Stomach (tissue), 9 donors: Measurements from ENCODE around the gene SNORC. TPM values are rescaled to one million over a fixed set of nuclear protein-coding genes. Genes with fewer than 3 reads are reported as not detected.

Experiments used
- DNase-seq, 2 donors: peaks; one replicate each; pipeline versions ENCODE4 v3.0.0 to v3.0.0-alpha.2; 2013 to 2019
- H3K27ac ChIP-seq, 5 donors: fragments of 200-600 bp in 4 of 5; sonication (generic) in 4 of 5; one replicate each; pipeline ENCODE4 v1.5.1; 2013 to 2019; ENCODE audit warnings: mild to moderate bottlenecking in 1 of 5, moderate library complexity in 1 of 5
- H3K27me3 ChIP-seq, 3 donors: fragments of 200-600 bp; sonication (generic); one replicate each; pipeline ENCODE4 v1.5.1; 2017 to 2019; ENCODE audit warnings: mixed run types in 1 of 3
- H3K36me3 ChIP-seq, 4 donors: fragments of 200-600 bp; sonication (generic); 1 replicate in 3 of 4; 2 replicates in 1 of 4; pipeline ENCODE4 v1.5.1; 2016 to 2019
- H3K4me1 ChIP-seq, 4 donors: fragments of 200-600 bp; sonication (generic); one replicate each; pipeline ENCODE4 v1.5.1; 2016 to 2019
- H3K4me3 ChIP-seq, 4 donors: fragments of 200-600 bp; sonication (generic) in 3 of 4; one replicate each; pipeline ENCODE4 v1.5.1; 2016 to 2019; ENCODE audit warnings: mild to moderate bottlenecking in 1 of 4
- H3K9me3 ChIP-seq, 4 donors: fragments of 200-600 bp; sonication (generic); one replicate each; pipeline ENCODE4 v1.5.1; 2016 to 2019
- EP300 ChIP-seq: sonication (generic); formaldehyde crosslinking; IDR thresholded peaks from one replicate; pipeline ENCODE4 v1.6.1; 2017; ENCODE audit warnings: antibody characterized with exemption
- POLR2A ChIP-seq, 4 donors: fragments of 450-650 bp; IDR thresholded peaks; one replicate each; pipeline ENCODE4 v1.6.1; 2016; ENCODE audit warnings: antibody characterized with exemption in 4 of 4, control low read depth in 2 of 4, mild to moderate bottlenecking in 1 of 4, moderate library complexity in 1 of 4
- POLR2AphosphoS5 ChIP-seq, 3 donors: sonication (generic); formaldehyde crosslinking; IDR thresholded peaks; one replicate each; pipeline ENCODE4 v1.6.1; 2016; ENCODE audit warnings: antibody characterized with exemption in 3 of 3
- WGBS, 5 donors: extraction: QIAGEN DNeasy Blood & Tissue Kit in 3 of 5; methylation state at CpG; one replicate each; pipeline versions ENCODE4 v1.1.5 to v1.1.7; 2013 to 2018; 5-methylcytosine and 5-hydroxymethylcytosine counted together
- intact Hi-C: fragments of 100-400 bp; cut with DNase I; formaldehyde crosslinking; loops from one replicate; pipeline ENCODE4 v1.15.1; 2023; ENCODE audit warnings: low total_unique reads
- polyA plus RNA-seq, 3 donors: library from polyadenylated mRNA; stranded (reverse); fragments of 200-250 nt; gene quantifications; one replicate each; pipeline ENCODE4 v1.2.3, GENCODE V29; 2013
- total RNA-seq, 5 donors: library from RNA; depleted of rRNA; stranded (reverse); fragments of >200 nt; gene quantifications; one replicate each; pipeline versions ENCODE4 v1.1.0 to v1.2.3, GENCODE V29; 2014 to 2016
- TF ChIP-seq, protein P1 (sequence below), 7 experiments: fragments of 450-650 bp in 4 of 7; fragments of 200-600 bp in 3 of 7; sonication (generic) in 3 of 7; IDR thresholded peaks; one replicate each; pipeline ENCODE4 v1.5.1; 2016 to 2019; ENCODE audit warnings: antibody characterized with exemption in 7 of 7, control low read depth in 2 of 7, mild to moderate bottlenecking in 1 of 7
- donor health status: healthy with polysubstance abuse.
- donor health status: Bipolar disorder and iron deficiency.
- donor health status: healthy.

The SNORC gene
- total and polyA plus RNA-seq, 8 donors: 0.55 to 23.8 (median 6.3) TPM; not detected in 1

DNA sequence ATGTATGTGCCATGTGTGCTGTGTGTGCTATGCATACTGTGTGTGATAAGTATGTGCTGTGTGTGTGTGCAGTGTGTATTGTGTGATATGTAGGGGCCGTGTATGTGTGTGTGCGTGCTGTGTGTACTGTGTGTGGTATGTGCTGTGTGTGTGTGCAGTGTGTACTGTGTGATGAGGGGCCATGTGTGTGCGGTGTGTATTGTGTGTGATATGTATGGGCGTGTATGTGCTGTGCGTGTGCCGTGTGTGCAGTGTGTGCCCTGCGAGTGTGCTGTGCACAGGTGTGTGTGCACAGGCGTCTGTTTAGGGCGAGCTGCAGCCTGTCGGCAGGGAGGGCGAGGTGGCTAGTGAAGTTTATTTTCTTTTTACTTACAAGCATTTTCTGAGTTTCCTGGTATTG is 16.1 kb downstream of the SNORC start:
- intact Hi-C loops: no loop called here
- peaks cover 0 to 1% (median 0%) of the 10 kb centered on the region in 4 donors for H3K36me3 ChIP-seq
- WGBS, 5 donors: 78 to 89% (median 87%) methylated on average over 11 of the region's 11 CpGs
- no peaks in the 10 kb centered on the region for H3K9me3 ChIP-seq
- H3K27ac ChIP-seq: no peak overlapping the region
- no peak for TF ChIP-seq POLR2AphosphoS5 (IDR thresholded peaks at IDR 0.05)
- no peak overlapping the region for H3K4me3 ChIP-seq
- peaks cover 0 to 5% (median 0%) of the 10 kb centered on the region in 4 donors for H3K4me1 ChIP-seq
- no peak for DNase-seq
- peaks cover 0 to 31% (median 0%) of the 10 kb centered on the region in 3 donors for H3K27me3 ChIP-seq

DNA sequence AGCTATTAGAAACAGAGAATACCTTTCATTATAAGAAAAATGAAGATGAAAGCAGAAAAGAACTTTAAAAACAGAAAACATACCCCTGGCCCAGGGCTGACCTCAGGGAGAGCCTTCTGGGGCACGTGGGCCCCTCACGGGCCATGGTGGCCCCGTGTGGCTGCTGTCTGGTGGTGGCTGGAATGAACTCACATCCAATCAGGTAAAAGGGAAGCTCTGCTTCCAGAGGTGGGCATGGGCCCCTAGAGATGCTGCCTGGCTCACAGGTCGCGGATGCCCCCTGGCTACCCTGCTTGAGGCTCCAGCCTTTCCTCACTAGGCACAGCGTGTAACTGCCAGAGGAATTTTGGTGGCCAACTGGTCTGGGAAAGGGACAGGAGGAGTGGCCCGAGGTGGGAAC is 16.6 kb downstream of the SNORC start:
- Histone ChIP-seq H3K27me3 (peaks cover 0 to 36% (median 0%) of the 10 kb centered on the region in 3 donors), H3K4me1 (peaks cover 0 to 5% (median 0%) of the 10 kb centered on the region in 4 donors), H3K36me3 (peaks cover 0 to 4% (median 0%) of the 10 kb centered on the region in 4 donors), H3K9me3 (no peaks in the 10 kb centered on the region), H3K4me3 (no peak overlapping the region), H3K27ac (no peak overlapping the region)
- 80 to 91% (median 86%) methylated on average over 7 of the region's 7 CpGs for WGBS, 5 donors
- intact Hi-C loops: no loop called here
- DNase-seq: no peak
- TF ChIP-seq, protein P1, sequence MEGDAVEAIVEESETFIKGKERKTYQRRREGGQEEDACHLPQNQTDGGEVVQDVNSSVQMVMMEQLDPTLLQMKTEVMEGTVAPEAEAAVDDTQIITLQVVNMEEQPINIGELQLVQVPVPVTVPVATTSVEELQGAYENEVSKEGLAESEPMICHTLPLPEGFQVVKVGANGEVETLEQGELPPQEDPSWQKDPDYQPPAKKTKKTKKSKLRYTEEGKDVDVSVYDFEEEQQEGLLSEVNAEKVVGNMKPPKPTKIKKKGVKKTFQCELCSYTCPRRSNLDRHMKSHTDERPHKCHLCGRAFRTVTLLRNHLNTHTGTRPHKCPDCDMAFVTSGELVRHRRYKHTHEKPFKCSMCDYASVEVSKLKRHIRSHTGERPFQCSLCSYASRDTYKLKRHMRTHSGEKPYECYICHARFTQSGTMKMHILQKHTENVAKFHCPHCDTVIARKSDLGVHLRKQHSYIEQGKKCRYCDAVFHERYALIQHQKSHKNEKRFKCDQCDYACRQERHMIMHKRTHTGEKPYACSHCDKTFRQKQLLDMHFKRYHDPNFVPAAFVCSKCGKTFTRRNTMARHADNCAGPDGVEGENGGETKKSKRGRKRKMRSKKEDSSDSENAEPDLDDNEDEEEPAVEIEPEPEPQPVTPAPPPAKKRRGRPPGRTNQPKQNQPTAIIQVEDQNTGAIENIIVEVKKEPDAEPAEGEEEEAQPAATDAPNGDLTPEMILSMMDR (IDR thresholded peaks at IDR 0.05): no peak
- no peak for TF ChIP-seq POLR2AphosphoS5 (IDR thresholded peaks at IDR 0.05)
- TF ChIP-seq POLR2A (IDR thresholded peaks at IDR 0.05): no peak
- TF ChIP-seq EP300: no peak

DNA sequence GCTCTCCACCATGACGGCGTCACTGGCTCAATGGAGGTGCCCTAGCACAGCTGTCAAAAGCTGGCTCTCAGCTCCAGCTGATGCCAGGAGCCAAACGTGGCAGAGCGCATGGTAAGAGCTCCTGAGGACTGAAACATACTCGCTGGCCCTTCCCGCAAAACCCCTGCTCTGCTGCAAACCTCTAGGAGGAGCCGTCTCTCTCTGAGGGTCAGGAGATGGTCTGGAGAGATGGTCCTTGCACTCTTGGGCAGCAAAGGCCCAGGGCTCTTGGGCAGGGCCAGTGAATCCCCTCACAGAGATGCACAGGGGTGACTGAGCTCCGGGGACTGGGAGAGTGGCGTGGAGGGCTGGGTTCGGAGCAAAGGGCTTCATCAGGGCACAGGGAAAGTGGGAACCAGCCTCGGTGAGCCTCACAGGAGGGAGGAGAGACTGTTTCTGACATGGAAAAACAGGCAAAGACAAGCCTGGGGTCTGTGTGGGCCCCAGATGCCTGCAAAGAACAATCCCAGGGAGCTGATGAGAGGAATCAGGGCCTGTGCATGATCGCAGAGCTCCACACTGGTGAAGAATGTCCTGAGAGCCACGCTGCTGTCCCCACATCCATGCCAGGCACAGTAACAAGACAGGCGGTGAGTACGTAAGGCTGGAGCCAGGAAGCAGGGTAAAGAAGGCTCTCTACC is 17.2 kb downstream of the SNORC start:
- peak in 1 of 2 donors; percentile 9 for DNase-seq
- TF ChIP-seq, protein P1 (IDR thresholded peaks at IDR 0.05): no peak
- TF ChIP-seq EP300 (no peak), POLR2AphosphoS5 (IDR thresholded peaks at IDR 0.05) (no peak), POLR2A (IDR thresholded peaks at IDR 0.05) (no peak)
- Histone ChIP-seq H3K36me3 (peaks cover 0 to 10% (median under 1%) of the 10 kb centered on the region in 4 donors), H3K27me3 (peaks cover 0 to 41% (median 0%) of the 10 kb centered on the region in 3 donors), H3K4me1 (peaks cover 0 to 5% (median 0%) of the 10 kb centered on the region in 4 donors), H3K4me3 (no peak overlapping the region), H3K27ac (no peak overlapping the region), H3K9me3 (no peaks in the 10 kb centered on the region)
- 75 to 87% (median 84%) methylated on average over 15 of the region's 15 CpGs for WGBS, 5 donors
- intact Hi-C loops: no loop called here

DNA sequence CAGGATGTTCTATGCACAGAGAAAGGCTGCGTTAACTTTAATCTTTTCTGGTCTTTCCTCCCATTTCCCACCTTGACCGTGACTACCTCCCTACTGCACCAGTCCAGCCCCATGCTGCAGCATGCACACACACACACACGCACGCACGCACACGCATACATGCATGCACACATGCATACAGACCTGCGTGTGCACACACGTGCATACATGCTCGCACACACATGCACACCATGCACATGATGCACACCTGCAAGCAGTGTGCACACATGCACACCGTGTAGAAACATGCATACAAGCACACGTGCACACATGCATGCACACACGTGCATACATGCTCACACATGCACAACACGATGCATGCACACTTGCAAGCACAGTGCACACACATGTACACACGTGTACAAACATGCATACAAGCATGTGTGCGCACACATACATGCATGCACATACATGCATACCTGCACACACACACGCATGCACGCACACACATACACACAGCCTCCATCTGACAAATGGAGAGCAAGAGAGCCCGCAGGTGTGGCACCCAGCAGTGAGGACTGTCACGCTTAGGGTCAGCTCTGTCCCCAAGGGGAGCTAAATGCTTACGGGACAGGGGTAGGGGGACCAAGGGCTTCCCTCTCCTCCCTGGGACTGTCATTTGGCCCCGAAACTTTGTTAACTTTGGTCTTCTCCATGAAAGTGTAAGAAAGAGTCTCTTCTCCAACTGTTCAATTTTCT is 18.2 kb downstream of the SNORC start:
- no peak for DNase-seq
- Histone ChIP-seq H3K4me3 (no peak overlapping the region), H3K27me3 (peaks cover 0 to 50% (median 0%) of the 10 kb centered on the region in 3 donors), H3K4me1 (peaks cover 0 to 5% (median 0%) of the 10 kb centered on the region in 4 donors), H3K27ac (no peak overlapping the region), H3K36me3 (peaks cover 0 to 12% (median 3%) of the 10 kb centered on the region in 4 donors), H3K9me3 (no peaks in the 10 kb centered on the region)
- intact Hi-C loops: no loop called here
- no peak for TF ChIP-seq POLR2AphosphoS5 (IDR thresholded peaks at IDR 0.05)
- TF ChIP-seq EP300: no peak
- TF ChIP-seq, protein P1 (IDR thresholded peaks at IDR 0.05): no peak
- TF ChIP-seq POLR2A (IDR thresholded peaks at IDR 0.05): no peak
- 82 to 94% (median 88%) methylated on average over 21 of the region's 21 CpGs for WGBS, 5 donors
